Measurements from ENCODE around the gene ATP6V0E1.

Gene ATP6V0E1

DNA sequence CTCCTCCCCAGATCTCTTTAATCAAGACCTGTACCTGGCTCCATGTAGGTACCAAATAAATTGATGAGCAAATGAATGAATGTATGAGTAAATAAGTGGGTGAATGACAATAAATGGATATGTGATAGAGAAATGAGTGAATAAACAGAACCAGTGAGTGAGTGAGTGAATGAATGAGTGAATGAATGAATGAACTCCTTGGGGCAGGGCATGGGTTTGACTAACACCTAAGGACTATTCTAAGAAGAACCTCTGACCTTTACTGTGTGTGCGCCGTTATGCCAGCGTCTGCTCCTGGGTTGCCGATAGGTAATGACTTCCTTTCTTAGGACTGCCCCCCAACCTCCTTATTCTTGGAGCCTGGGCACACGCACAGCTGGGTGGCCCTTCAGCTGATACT is 26.1 kb upstream of the ATP6V0E1 start:
- no peak for DNase-seq

DNA sequence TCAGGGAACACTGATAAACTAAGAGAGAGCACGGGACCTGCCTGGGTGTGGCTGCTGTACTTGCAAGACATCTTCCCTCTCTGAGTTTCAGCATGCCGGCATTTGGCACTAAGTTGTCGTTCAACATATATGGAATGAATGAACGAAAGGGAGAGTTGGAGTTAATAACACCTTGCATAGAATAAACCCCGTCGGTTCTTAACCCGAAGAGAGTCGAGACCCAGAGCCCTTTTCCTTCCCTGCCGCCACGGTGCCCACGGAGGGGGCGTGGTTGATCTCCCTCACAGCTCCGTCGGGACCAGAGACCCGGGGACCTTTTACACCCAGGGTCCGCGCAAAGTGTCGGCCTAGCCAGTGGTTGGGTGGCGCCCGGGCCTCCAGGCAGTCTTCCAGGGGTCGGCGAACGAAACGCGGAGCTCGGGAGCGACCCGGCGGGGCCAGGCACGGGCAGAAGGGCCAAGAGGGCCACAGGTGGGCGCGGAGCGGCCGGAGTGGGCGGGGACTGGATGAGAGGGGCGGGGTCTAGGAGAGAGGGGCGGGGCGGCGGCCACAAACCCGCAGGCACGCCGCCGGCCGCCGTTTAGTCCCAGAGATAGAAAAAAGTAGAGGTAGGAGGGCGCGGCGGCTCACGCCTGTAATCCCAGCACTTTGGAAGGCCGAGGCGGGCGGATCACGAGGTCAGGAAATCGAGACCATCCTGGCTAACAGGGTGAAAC is 25.1 kb upstream of the ATP6V0E1 start:
- no peak for DNase-seq

DNA sequence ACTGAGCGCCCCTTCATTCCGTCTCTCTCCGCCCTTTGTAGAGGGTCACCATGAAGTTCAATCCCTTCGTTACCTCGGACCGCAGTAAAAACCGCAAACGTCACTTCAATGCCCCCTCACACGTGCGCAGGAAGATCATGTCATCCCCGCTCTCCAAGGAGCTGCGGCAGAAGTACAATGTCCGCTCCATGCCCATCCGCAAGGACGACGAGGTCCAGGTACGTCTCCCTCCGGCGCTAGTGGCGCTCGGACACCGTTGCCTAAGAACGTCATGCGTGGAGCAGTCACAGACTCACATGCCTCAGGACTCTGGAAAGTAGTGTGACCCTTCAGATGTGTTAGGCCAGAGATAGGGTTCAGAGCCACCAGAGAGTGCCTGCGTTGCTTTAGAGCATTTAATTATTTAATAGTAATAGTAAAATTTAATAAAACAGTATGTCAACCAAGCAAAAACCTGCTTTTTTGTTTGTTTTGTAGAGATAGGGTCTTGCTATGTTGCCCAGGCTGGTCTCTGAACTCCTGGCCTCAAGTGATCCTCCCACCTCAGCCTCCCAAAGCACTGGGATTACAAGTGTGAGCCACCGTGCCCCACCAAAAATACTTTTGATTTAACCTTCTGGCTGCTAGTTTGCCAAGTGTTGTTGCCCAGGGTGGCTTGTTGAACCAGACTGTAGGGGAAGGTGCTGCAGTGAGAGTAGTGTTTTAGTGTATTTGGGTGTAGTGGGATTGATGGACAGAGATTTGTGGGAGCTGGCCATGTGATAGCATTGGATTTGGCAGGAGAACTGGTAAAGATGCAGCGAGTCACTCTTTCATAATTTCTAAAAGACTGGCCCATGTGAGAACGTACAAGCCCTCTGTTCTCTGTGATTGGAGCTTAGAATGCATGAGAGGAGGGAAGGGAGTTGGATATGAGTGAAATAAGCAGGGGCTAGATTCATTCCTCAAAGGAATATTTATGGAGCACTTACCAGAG is 23.5 kb upstream of the ATP6V0E1 start:
- DNase-seq = no peak

DNA sequence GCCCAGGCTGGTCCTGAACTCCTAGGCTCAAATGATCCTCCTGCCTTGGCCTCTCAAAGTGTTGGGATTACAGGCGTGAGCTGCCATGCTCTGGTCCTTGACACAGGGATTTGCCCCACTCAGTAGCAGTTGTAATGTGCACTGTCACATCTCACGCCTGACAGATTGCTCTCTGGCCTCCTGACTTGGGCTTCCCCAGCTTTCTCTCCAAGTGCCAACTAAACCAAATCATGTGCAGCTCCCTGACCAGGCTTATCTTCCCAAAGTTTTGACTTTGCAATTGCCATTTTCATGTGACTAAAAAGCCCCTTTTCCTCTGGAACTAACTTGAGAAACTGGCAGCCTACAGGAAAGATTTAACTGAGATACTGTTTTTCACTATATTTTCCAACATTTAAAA is 13.7 kb upstream of the ATP6V0E1 start:
- DNase-seq = no peak

DNA sequence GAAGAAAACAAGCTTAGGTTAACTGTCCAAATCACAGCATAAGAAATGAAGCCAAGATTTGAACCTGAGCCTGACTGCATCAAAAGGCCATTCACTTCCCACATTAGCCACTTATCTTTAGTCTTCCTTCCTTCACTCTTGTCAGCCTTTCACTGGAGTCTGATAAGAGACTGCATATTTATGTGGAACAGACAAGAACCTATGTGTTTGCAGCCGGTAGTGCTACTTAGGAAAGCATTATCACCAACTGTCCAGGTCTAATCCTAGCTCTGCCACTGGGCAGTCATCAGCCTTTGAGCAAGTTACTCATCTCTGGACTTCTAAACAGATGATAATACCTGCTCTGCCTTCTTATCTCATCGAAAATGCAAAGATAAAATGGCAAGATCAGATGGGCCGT is 12.1 kb upstream of the ATP6V0E1 start:
- DNase-seq = no peak

DNA sequence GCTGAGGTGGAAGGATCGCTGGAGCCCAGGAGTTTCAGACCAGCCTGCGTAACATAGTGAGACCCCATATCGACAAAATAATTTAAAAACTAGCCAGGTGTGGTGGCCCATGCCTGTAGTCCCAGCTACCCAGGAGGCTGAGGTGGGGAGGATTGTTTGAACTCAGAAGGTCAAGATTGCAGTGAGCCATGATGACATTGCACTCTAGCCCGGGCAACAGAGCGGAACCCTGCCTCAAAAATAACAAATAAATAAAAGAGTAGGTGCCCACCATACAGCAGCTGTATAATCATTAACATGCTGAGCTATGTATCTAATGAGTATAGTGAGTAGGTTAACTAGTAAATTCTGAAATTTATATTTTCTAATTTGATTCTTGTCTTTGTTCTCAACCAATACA is 11.0 kb upstream of the ATP6V0E1 start:
- DNase-seq = no peak

DNA sequence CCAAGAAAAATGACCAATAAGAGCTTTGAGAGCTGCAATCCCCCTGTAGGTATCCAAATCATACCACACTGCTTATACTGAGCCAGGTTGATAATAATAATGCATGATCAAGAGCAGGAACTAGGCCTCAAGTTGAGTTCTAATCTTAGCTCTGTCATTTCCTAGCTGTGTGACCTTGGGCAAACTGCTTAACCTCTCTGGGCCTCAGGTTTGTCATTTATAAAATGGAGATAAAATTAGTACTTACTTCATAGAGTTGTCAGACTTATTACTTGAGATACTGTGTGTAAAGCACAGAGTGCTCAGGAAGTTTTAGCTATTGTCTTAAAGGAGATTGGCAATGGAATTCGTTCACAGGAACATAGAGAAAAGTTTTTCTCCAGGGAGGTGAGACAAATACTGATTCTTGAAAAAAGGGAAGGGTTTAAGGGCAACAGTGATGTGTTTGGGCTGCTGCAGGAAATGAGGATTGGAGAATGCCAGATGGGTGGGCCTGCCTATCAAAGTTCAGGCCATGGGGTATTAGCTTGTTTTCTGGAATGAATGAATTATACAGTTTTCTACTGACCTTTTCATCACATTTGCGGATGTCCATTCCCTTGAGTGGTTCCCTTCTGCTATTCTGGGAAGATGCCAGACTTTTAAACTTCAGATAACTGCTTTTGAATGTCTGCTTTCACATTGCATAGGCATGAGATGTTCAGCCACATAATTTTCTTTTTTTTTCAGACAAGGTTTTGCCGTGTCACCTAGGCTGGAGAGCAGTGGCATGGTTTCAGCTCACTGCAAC is 10.2 kb upstream of the ATP6V0E1 start:
- DNase-seq = no peak

DNA sequence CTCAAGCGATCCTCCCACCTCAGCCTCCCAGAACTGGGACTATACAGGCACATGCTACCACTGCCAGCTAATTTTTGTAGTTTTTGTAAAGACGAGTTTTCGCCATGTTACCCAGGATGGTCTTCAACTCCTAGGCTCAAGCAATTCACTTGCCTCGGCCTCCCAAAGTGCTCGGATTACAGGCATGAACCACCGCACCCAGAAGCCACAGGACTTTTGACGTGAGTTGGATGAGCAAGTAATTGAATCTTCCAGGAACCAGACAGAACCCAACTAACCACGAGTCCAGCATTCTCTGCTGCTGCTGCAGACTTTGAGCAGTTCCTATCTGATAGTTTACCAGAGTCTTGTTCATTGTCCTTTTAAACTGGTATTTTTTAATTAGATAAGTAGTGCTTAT is 9.6 kb upstream of the ATP6V0E1 start:
- DNase-seq = no peak

DNA sequence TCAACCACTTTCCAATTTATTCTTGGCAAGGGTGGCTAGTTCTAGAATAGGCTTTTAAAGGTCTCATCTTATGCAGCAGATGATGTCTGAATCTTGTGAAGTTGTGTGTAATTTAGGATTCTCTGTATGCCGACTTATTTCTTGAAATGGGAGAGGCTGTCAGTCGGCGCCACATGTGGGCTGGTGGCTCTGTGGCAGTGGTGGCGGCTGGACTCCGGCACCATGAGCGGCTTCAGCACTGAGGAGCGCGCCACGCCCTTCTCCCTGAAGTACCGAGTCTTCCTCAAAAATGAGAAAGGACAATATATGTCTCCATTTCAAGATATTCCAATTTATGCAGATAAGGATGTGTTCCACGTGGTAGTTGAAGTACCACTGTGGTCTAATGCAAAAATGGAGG is 8.3 kb upstream of the ATP6V0E1 start:
- no peak for DNase-seq

DNA sequence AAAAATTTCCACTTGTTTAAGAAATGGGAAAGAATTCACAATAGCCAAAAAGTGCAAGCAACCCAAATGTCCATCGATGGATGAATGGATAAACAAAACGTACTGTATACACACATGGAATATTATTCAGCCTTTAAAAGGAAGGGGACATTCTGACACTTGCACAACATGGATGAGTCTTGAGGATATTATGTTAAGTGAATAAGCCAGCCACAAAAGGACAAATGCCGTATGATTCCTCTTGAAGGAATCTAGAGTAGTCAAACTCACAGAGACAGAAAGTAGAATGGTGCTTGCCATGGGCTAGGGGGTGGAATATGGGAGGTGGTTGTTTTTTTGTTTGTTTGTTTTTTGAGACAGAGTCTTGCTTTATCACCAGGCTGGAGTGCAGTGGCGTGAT is 3.8 kb upstream of the ATP6V0E1 start:
- DNase-seq = no peak

DNA sequence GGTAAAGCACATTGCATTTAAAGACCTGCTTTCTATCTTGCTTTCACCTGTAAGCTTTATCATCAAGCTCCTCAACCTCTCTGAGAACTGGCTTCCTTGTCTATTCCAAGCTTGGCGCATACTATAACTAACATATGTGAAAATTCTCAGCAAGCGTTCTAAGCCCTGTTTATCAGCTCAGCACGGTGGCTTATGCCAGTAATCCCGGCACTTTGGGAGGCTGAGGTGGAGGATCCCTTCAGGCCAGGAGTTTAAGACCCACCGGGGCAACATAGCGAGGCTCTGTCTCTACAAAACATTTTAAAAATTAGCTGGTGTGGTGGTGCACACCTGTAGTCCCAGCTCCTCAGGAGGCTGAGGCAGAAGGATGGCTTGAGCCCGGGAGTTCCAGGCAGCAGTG is 1.6 kb upstream of the ATP6V0E1 start:
- DNase-seq = no peak

DNA sequence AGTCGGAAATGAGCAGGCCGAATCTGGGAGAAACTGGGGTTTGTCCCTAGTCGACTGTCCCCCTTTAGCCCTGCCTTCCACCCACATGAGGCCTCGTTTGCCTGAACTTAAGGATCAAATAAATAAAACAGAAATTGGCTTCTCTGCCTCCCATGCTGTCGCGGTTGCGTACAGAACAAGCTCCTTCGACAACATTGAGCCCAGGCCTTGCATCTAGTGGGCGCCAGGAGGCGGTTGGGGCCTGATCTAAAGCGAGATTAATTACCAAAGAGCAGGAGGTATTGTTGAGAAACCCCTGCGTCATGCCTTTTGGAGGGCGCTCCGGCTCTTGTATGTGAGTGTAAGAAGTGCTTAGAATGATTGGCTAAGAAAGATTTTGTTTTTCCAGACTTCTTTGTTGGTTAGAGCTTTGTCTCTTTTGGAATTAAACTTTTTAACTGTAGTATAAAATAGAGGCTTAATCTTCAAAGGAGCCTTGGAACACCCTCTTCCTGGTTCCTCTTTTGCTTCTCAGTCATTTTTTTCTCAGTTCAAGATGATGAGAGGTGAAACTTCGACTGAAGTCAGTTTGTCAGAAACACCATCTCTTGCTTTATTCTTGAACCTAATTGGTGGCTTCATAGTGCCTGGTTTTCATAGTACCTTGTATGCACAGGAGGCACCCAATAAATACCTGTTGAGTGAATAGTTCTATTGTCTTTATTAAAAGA is 828 bp downstream of the ATP6V0E1 start:
- DNase-seq = peak; percentile 79

DNA sequence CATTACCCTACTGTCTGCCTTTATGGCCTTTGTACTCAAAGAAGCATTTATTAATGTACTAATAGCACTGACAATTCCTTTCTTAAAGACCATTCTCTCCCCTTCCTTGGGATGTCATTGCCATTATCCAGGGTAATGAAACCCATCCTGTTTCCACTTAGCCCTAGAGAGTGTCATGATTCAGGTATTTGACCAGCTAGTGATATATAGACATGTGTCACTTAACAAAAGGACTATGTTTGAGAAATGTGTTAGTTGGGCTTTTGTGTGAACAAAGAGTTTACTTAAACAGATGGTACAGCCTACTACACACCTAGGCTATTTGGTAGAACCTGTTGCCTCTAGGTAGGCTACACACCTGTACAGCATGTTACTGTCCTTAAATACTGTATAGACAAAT is 2.0 kb downstream of the ATP6V0E1 start:
- DNase-seq = no peak

DNA sequence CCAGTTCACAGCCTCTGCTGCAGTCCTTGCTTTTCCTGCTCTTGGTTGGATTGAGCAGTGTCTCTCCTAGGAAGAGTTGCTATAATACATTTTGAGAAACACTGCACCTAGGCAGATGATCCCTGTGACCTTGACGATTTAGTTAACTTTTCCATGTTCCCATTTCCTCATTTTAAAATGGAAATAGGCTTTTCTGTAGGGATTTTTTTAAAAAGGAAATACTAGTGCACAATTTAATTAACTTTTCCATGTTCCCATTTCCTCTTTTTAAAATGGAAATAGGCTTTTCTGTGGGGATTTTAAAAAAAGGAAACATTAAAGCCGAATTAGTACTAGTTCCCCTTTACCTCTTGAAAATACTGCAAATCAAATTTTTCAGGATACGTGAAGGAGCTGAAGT is 4.7 kb downstream of the ATP6V0E1 start:
- DNase-seq = no peak

DNA sequence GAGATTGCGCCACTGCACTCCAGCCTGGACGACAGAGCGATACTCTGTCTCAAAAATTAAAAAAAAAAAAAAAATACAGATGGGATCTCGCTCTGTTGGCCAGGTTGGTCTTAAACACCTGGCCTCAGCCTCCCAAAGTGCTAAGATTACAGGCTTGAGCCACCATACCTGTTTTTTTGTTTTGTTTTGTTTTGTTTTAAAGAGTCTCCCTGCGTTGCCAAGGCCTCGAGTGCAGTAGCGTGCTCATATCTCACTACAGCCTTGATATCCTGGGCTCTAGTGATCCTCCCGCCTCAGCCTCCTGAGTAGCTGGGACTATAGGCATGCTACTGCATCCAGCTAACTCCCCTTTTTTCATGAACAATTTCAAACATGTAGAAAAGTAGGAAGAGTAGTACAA is 7.2 kb downstream of the ATP6V0E1 start:
- no peak for DNase-seq

DNA sequence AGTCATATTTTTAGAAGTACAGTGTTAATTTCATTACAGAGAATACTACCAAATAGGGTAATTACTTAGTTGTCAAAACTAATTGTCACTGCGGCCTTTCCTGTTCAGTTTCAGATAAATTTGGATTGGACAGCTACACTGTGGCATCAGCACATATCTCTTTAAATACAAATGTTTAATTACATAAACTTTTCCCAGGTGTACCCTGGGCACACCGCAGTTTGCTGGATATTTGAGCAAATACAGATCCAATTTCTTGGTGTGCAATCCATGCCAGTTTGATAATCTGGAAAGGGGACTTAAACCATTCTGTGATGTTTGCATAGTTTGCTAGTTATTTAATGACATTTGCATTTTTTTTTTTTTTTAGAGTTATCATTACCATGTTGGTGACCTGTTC is 10.8 kb downstream of the ATP6V0E1 start:
- DNase-seq = no peak

DNA sequence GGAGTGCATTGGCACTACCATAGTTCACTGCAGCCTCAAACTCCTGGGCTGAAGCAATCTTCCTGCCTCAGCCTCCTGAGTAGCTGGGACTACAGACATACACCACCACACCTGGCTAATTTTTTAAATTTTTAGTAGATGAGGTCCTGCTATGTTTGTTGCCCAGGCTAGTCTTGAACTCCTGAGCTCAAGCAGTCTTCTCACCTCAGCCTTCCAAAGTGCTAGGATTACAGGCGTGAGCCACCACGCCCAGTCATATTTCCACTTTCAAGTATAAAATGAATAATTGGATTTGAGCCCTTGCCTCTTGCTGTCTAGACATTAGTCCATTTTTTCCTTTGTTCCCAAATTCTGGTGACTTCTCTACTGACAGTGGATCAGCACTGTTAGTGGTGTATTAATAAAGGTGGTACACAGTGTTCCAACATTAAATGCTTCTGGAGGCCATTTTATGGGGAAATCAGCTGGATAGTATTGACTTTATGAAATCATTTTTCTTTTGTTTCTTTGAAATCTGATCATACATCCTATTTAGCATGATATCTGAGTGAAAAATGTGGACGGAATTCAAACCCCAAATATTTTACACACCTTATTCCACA is 15.9 kb downstream of the ATP6V0E1 start:
- DNase-seq = no peak

DNA sequence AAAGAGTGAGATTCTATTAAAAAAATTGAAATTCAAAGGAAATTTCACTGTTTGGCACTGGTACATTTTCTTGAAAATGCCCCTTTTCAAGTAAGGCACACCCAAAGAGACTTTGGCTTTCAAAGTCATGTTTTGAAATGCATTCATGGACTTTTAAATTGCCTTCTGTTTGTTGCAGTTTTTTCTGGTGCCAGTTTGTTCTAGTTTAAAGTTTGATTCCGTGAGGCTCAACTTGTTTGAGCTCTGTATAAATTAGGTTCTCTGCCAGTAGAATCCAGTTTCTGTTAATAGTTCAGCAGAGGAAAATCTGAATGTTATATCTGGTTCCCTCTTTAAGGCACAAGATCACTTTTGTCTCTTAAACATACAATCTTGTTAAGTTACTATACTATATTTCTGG is 16.4 kb downstream of the ATP6V0E1 start:
- no peak for DNase-seq

DNA sequence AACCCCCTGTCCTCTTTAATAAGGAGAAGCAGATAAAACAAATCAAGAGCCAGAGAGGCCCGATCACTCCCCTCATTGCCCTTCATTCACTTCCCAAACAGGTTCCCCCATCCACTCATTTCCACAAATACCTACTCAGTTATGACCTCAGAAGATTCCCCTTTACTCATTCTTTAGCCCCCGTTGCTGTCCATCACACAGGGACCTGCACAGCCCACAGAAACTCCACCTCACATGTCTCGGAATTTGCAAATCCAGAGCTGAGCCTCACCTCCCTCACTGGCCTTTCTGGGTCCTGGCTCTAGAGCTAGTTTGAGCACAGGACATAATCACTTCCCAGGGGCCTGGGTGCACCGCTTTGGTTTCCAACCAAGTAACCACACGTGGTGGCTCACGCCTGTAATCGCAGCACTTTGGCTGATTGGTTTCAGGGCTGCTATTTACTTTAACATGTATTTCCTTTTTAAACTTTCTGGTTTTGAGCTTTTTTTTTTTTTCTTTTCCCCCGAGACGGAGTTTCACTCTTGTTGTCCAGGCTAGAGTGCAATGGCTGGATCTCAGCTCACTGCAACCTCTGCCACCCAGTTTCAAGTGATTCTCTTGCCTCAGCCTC is 17.8 kb downstream of the ATP6V0E1 start:
- no peak for DNase-seq

DNA sequence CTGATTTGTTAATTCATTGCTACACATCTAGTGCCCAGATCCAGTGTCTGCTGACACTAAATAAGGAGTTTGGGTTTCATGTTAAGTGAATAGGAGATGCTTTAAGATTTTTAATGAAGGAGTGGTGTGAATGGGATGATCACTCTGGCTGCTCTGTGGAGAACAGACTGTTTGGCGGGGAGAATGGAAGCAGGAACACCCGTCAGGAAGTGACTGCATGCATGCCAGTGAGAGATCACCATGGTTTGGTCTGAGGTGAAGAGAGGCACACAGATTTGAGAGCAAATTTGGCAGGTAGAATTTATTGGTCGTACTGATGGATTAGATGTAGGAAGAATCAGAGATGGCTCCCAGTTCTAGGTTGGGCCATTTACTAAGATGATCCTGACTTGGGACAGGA is 19.8 kb downstream of the ATP6V0E1 start:
- DNase-seq = no peak

DNA sequence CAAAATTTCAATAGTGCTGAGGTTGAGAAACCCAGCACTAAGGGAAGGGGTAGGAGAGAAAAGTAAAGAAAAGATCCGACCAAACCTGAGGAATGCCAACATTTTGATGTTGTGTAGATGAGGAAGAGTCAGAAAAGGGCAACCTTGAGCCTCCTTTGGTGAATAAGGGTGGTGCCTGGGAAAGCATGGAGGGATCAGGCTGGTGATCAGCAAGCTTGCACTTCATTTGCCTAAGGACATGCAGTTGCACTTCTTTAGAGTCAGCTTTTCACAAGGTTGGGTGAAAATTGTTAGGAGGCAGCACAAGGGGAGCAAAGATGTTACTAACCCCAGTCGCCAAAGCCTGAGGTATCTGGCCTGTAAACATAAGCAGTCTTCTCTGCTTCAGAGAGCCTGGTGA is 20.4 kb downstream of the ATP6V0E1 start:
- no peak for DNase-seq

DNA sequence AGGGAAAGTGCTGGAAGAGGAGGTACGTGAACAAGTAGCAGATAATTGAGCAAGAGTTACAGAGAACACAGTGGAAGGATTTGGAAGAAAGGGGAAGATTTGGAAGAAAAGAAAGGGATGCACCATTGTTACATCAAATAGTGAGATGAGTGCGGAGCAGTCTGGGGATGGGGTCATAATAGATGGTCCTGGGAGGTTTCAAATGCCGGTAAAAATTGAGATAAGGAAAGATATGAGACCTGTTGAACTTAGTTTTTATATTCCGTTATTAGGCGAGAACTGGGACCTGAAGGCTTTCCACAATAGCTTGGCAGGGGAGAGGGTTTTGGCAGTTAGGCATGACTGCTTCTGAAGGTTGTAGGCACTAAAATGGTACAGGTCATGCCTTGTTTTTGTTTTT is 20.9 kb downstream of the ATP6V0E1 start:
- no peak for DNase-seq

Data from SIG-M5 (cell line).